IPS-NIHi7 (cell line): ENCODE measurements around the gene ZNF865.
"Not testable (repeated sequence)": the region's sequence is repeated elsewhere in the genome, so short reads cannot be mapped to it uniquely, and the experiment has no call there.

Experiments
- DNase-seq: peaks from one replicate; pipeline ENCODE4 v3.0.0; 2012; ENCODE audit warnings: mixed read lengths; ENCODE audit errors: extremely low spot score

Gene ZNF865

GRCh38 chr19:55605637-55606470 is at the start of gene ZNF865:
Gene ZNF865, plus strand, starts transcription at chr19:55605647. Its CDS starts 7,972 bp downstream, at chr19:55613619.
- peak; percentile 87 for DNase-seq

GRCh38 chr19:55559684-55560083 is 45.8 kb upstream of the ZNF865 start:
- DNase-seq, result no peak

DNA sequence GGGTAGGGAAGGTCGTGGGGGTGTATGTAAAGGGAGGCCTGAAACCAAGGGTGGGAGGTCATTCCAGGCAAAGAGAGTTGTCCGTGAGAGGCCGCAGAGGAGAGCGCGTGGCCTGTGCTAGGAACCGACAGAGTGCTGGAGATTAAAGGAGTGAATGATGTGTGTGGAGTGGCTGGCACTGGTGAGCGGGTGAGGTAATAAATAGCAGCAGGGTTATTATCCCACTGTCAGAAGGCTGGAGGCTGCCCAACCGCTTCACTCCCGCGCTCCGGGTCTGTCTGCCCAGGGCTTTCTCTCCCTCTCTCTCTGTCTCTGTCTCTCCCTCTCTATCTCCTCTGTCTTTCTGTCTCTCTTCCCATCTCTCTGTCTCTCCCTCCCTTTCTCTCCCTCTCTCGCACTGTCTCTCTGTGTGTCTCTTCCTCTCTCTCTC is 42.2 kb upstream of the ZNF865 start:
- peak; percentile 12 for DNase-seq

- DNase-seq, result peak; percentile 6
These were observed 38.6 kb upstream of the ZNF865 start for GRCh38 chr19:55566823-55567222.

- no peak for DNase-seq
These were observed 37.6 kb upstream of the ZNF865 start for GRCh38 chr19:55567708-55568328.

- DNase-seq, result not testable (repeated sequence)
These were observed 36.0 kb upstream of the ZNF865 start for GRCh38 chr19:55569477-55569876.

- DNase-seq, result not testable (repeated sequence)
These were observed 31.5 kb upstream of the ZNF865 start for GRCh38 chr19:55573929-55574328.

DNA sequence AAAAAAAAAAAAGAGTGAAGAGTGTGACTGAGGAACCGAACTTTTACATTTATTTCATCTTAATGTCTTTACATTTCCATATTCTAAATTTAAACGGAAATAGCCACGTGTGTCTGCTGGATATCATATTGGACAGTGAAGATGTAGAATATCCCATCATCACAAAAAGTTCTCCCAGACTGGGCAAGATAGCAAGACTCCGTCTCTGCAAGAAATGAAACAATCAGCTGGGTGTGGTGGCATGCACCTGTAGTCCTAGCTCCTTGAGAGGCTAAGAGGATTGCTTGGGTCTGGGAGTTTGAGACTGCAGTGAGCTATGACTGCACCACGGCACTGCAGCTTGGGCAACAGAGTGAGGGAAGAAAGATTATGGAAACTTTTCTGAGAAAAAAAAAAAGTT is 28.7 kb upstream of the ZNF865 start:
- no peak for DNase-seq

DNA sequence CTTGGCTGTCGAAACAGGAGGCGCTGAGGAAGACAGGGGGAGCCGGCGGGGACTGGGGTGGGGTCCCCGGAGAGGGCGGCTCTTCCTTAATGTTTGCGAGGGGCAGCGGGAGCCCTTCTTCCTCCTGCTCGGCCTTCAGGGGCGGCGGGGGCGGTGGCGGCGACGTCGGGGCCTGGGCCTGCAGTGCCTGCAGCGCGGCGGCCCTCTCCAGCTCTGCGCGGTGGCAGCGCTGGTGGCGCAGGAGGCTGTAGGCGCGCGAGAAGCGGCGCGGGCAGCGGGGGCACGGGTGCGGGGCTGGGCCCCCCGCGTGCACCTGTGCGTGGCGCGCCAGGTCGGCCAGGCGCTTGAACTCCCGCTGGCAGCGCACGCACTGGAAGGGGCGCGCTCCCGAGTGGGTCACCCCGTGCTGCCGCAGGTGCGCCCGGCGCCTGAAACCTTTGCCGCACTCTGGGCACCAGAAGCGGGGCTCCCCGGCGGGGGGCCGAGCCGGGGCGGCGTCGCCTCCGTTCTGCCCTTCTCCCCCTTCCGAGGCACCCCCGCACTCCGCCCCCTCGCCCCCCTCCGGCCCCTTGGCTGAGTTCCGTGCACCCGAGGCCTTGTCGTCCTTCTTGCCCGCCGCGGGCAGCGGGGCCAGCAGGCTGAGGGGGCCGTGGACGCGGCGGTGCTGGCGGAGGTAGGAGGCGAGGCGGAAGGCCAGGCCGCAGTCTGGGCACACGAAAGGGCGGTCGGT is 27.3 kb upstream of the ZNF865 start:
- DNase-seq, result no peak

- DNase-seq, result no peak
These were observed 26.4 kb upstream of the ZNF865 start for GRCh38 chr19:55578761-55579747.

DNA sequence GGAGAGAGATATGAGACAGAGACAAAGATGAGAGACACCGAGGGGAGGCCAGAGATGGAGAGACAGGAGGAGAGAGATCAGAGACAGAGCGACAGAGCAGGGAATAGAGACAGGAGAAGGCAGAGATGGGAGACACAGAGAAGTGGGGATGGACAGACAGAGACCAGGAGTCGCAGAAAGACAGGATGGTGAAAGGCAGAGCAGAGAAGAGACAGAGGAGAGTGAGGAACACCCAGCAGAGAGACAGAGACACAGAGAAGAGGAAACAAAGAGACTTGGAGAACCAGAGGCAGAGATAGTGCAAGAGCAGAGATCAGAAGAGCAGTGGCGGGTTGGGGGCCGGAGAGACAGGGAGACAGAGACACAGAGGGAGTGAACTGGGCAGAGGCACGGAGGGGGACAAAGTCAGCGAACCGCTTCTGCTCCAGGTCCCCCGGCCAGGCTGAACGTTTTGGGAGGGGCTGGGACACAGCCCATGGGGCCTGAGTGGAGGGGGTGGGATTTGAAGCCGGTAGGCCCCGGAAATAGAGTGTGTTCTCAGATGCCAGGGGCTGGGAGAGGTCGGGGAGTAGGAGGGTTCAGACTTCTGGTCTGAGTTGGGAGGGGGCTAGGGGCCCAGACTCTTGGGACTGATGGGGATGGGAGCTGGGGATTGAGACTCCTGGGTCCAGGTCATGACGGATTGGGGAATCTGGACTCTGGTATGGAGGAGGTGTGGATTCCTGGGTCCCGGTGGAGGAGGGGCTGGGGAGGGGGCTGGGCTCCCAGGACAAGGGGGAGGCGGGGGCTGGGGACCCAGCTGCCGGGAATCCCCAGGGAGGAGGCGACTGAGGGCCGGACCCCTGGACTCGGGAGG is 25.5 kb upstream of the ZNF865 start:
- no peak for DNase-seq

- DNase-seq, result peak; percentile 88
These were observed 24.8 kb upstream of the ZNF865 start, which contains the start of gene ZNF579 for GRCh38 chr19:55580628-55581144. Gene ZNF579, minus strand, starts transcription at chr19:55580848. Its CDS starts 1,209 bp downstream, at chr19:55579639.

GRCh38 chr19:55581145-55581822 is 24.2 kb upstream of the ZNF865 start:
- DNase-seq, result no peak

DNA sequence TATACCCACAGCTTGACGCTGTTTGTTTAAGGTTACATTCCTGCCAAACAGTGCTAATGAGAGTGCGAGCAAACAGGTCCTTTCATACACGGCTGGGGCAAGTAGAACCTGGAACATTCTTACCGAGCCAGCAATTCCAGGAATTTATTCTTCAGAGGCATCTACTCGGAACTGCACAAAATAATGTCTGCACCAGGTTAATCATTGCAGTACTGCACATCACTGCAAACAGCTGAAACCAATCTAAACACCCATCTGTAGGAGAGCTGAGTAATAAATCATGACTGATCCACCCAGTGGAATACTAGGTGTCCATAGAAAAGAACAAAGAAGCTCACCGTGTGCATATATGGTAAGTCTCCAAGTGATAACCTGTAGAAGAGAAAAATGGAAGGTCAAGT is 23.6 kb upstream of the ZNF865 start:
- DNase-seq, result no peak

- DNase-seq, result not testable (repeated sequence)
These were observed 23.2 kb upstream of the ZNF865 start for GRCh38 chr19:55582284-55582683.

- not testable (repeated sequence) for DNase-seq
These were observed 21.6 kb upstream of the ZNF865 start for GRCh38 chr19:55583897-55584296.

GRCh38 chr19:55584871-55585270 is 20.6 kb upstream of the ZNF865 start:
- DNase-seq, result no peak

- DNase-seq, result peak; percentile 84
These were observed 19.6 kb upstream of the ZNF865 start for GRCh38 chr19:55585658-55586339.
